OCI-LY7 (cell line): ENCODE results near the gene KYAT1. TPM values are rescaled to one million over a fixed set of nuclear protein-coding genes. Genes with fewer than 3 reads are reported as not detected.

Experiments used
- BruUV-seq: library from RNA; stranded (reverse); fragments of 400-500 nt; replicated peaks from 2 replicates; lab custom pipeline; 2021; lab: Mats Ljungman, UMichigan
- CTCF ChIA-PET: fragments of 300-600 bp; sonication (Branson Sonifier 250); formaldehyde crosslinking; loops from one replicate; lab custom pipeline; 2022; ENCODE audit warnings: antibody characterized with exemption; ENCODE audit not compliant: unreplicated experiment; lab: Charles Lee
- POLR2A ChIA-PET: fragments of 300-600 bp; sonication (Branson Sonifier 250); formaldehyde crosslinking; loops from one replicate; lab custom pipeline; 2022; ENCODE audit warnings: antibody characterized with exemption; lab: Charles Lee
- DNase-seq: peaks from one replicate; pipeline ENCODE4 v3.0.0-alpha.2; 2015; ENCODE audit warnings: low spot score
- H2AFZ ChIP-seq: fragments of 200-600 bp; sonication (generic), shearing (Covaris generic); 2 replicates; pipeline ENCODE4 v1.6.1; 2014; ENCODE audit warnings: mild to moderate bottlenecking, antibody characterized with exemption, low read length, moderate library complexity
- H3K27ac ChIP-seq: fragments of 200-600 bp; sonication (generic); 2 replicates; pipeline ENCODE4 v1.5.1; 2014; ENCODE audit warnings: mixed run types, low read depth, mild to moderate bottlenecking, moderate library complexity, low read length, inconsistent platforms; ENCODE audit not compliant: poor library complexity, severe bottlenecking
- H3K36me3 ChIP-seq: fragments of 200-600 bp; sonication (generic); 2 replicates; pipeline ENCODE4 v1.6.1; 2014; ENCODE audit warnings: mild to moderate bottlenecking, antibody characterized with exemption, low read length, moderate library complexity, mixed read lengths; ENCODE audit not compliant: insufficient read depth
- H3K4me1 ChIP-seq: fragments of 200-600 bp; sonication (generic); 2 replicates; pipeline ENCODE4 v1.5.1; 2014; ENCODE audit warnings: mild to moderate bottlenecking, low read length; ENCODE audit not compliant: insufficient read depth, poor library complexity, severe bottlenecking
- H3K4me2 ChIP-seq: fragments of 200-600 bp; sonication (generic); 2 replicates; pipeline ENCODE4 v1.6.1; 2014; ENCODE audit warnings: mild to moderate bottlenecking, low read length
- H3K4me3 ChIP-seq: fragments of 200-600 bp; sonication (generic); 2 replicates; pipeline ENCODE4 v1.5.1; 2014; ENCODE audit warnings: mild to moderate bottlenecking, low read depth, low read length; ENCODE audit not compliant: poor library complexity, severe bottlenecking
- H3K79me2 ChIP-seq: fragments of 200-600 bp; sonication (generic); 2 replicates; pipeline ENCODE4 v1.6.1; 2016; ENCODE audit warnings: low read depth, mild to moderate bottlenecking, low read length, moderate library complexity, mixed read lengths; ENCODE audit not compliant: insufficient read depth
- H3K9me2 ChIP-seq: fragments of 200-600 bp; sonication (generic); 2 replicates; pipeline ENCODE4 v1.6.1; 2016; ENCODE audit warnings: mild to moderate bottlenecking, low read length, mixed read lengths; ENCODE audit not compliant: insufficient read depth
- H3K9me3 ChIP-seq: fragments of 200-600 bp; sonication (generic); 2 replicates; pipeline ENCODE4 v1.6.1; 2014; ENCODE audit warnings: mild to moderate bottlenecking, mixed run types, low read length, mixed read lengths
- H4K20me1 ChIP-seq: fragments of 200-600 bp; sonication (generic); 2 replicates; pipeline ENCODE4 v1.6.1; 2014; ENCODE audit warnings: mild to moderate bottlenecking, antibody characterized with exemption, low read length, moderate library complexity, mixed read lengths; ENCODE audit not compliant: insufficient read depth
- CTCF ChIP-seq: fragments of 200-600 bp; sonication (generic); conservative IDR thresholded peaks from 2 replicates; pipeline ENCODE4 v1.5.1; 2014; ENCODE audit warnings: mild to moderate bottlenecking, antibody characterized with exemption, low read length, moderate library complexity, mixed read lengths
- EZH2phosphoT487 ChIP-seq: fragments of 200-600 bp; sonication (generic); IDR thresholded peaks from 2 replicates; pipeline ENCODE4 v1.6.1; 2018; ENCODE audit warnings: low read depth, borderline replicate concordance, mild to moderate bottlenecking, mixed run types, antibody characterized with exemption, low read length, moderate library complexity, mixed read lengths
- intact Hi-C: fragments of 100-400 bp; cut with micrococcal nuclease; formaldehyde crosslinking; loops from one replicate; pipeline ENCODE4 v1.10.0; 2022; ENCODE audit not compliant: unreplicated experiment
- total RNA-seq, 2 experiments: library from RNA; depleted of rRNA in 1 of 2; stranded (reverse); fragments of >200 nt in 1 of 2; shearing (Covaris generic) in 1 of 2; gene quantifications; 2 replicates each; pipeline ENCODE4 v1.2.3, GENCODE V29; 2014 to 2022

KYAT1 gene
- total RNA-seq, 2 experiments from 2014 or later: 28.3 to 44.7 TPM

GRCh38 chr9:128899566-128900322 lies 18.0 kb upstream of the KYAT1 start:
- ChIA-PET POLR2A (interaction anchor here (0.7 kb wide), 1 partner anchor 570 kb away, joined by 3 read pairs; no protein-coding TSS in a partner anchor), CTCF (no interaction called here)
- 0 out of 2 replicates have a peak, but pooled peaks cover 3% of the 10 kb centered on the region for H3K79me2 ChIP-seq
- no peaks in the 10 kb centered on the region for H4K20me1 ChIP-seq
- no peak overlapping the region for H3K4me3 ChIP-seq
- H2AFZ ChIP-seq: no peak overlapping the region
- H3K9me2 ChIP-seq: no peaks in the 10 kb centered on the region
- H3K9me3 ChIP-seq: no peaks in the 10 kb centered on the region
- peaks cover 42% of the 10 kb centered on the region for H3K4me1 ChIP-seq
- peak overlapping the region; percentile 4 for H3K27ac ChIP-seq
- no peak for DNase-seq
- TF ChIP-seq EZH2phosphoT487: no peak
- TF ChIP-seq CTCF: no peak
- no peak overlapping the region for H3K4me2 ChIP-seq
- intact Hi-C loops: no loop called here
- no TSS peak for BruUV-seq
- peaks cover 52% of the 10 kb centered on the region for H3K36me3 ChIP-seq

GRCh38 chr9:128898845-128899565 lies 17.3 kb upstream of the KYAT1 start:
- Histone ChIP-seq H3K9me3 (no peaks in the 10 kb centered on the region), H3K27ac (no peak overlapping the region), H3K9me2 (no peaks in the 10 kb centered on the region), H3K4me2 (no peak overlapping the region), H2AFZ (no peak overlapping the region), H3K36me3 (peaks cover 54% of the 10 kb centered on the region), H3K4me1 (peaks cover 42% of the 10 kb centered on the region), H4K20me1 (no peaks in the 10 kb centered on the region), H3K79me2 (0 out of 2 replicates have a peak, but pooled peaks cover 2% of the 10 kb centered on the region), H3K4me3 (no peak overlapping the region)
- intact Hi-C loops: no loop called here
- TF ChIP-seq CTCF (no peak), EZH2phosphoT487 (no peak)
- BruUV-seq: no TSS peak
- POLR2A ChIA-PET: no interaction called here
- CTCF ChIA-PET: no interaction called here
- no peak for DNase-seq
